HG02870 (cell line): Measurements from ENCODE around the gene MYD88.

Experiments
- ATAC-seq: cut with Tn5 transposase; IDR thresholded peaks from one replicate; pipeline ENCODE4 v1.9.1; 2021; ENCODE audit warnings: mild to moderate bottlenecking, moderate library complexity; ENCODE audit not compliant: unreplicated experiment

Gene MYD88

GRCh38 chr3:38163117-38163840, 24.8 kb downstream of the MYD88 start:
- ATAC-seq = no peak

GRCh38 chr3:38163841-38164642, 25.6 kb downstream of the MYD88 start:
- ATAC-seq = no peak

GRCh38 chr3:38164643-38164951, 26.1 kb downstream of the MYD88 start:
- peak; percentile 10 for ATAC-seq

GRCh38 chr3:38164952-38165721, 26.7 kb downstream of the MYD88 start, which contains the start of gene OXSR1:
TSS of gene OXSR1 (plus strand) at chr3:38165537. CDS start at chr3:38165877, 340 bp downstream.
- peak; percentile 91 for ATAC-seq

- no peak for ATAC-seq
Measured at GRCh38 chr3:38165722-38166387, 27.4 kb downstream of the MYD88 start.

DNA sequence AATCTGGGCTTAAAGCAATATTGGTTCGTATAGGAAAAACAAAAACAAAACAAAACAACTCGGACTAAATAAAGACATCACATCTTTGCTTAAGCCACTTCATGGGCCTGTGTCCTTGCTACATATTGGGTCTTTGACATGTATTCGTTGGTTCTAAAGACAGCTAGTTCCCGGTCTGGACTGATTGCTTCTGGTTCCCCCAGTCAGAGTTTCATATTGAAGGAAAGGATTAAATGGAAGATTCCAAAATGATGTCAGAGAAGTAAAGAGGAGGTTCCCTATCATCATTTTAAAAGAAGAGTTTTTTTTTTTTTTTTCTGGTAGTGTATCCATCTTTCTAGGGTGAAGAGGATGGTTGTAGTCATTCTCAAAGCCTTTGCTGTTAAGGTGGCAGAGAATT, 29.1 kb downstream of the MYD88 start:
- no peak for ATAC-seq

GRCh38 chr3:38168151-38169026, 29.9 kb downstream of the MYD88 start:
- no peak for ATAC-seq

DNA sequence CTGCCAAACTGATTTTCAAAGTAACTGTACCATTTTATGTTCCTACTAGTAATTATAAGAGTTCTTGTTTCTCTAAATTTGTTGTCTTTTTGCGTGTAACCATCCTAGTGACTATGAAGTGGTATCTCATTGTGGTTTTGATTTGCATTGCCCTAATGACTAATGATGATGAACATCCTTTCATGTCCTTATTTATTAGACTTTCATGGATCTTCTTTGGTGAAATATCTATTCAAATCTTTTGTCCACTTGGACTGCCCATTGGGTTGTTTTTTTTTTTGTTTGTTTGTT, 30.5 kb downstream of the MYD88 start:
- ATAC-seq = no peak

DNA sequence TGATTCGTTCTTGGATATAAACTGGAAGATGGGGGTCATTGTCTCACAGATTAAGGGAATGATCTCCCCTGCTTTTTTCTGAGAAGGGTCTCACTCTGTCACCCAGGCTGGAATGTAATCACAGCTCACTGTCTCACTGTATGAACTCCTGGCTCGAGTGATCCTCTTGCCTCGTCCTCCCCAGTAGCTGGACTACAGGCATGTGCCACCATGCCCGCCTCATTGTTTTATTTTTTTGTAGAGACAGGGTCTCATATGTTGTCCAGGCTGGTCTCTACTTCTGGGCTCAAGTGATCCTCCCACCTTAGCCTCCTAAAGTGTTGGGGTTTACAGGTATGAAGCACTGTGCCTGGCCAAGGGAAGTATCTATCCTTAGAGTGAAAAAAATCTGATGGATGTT, 32.3 kb downstream of the MYD88 start:
- no peak for ATAC-seq

GRCh38 chr3:38171622-38172021, 33.2 kb downstream of the MYD88 start:
- ATAC-seq = no peak

- ATAC-seq = peak; percentile 51
Measured at GRCh38 chr3:38173834-38174418, 35.5 kb downstream of the MYD88 start.

- ATAC-seq = no peak
Measured at GRCh38 chr3:38177181-38177580, 38.7 kb downstream of the MYD88 start.

- ATAC-seq = no peak
Measured at GRCh38 chr3:38186781-38187180, 48.3 kb downstream of the MYD88 start.

GRCh38 chr3:38190481-38190881, 52.0 kb downstream of the MYD88 start:
- ATAC-seq = no peak
